NCI-H2081 treated with DMSO at 0.1 percent for 48 hours (cell line): ENCODE results near the gene DNAJC15.
"Not testable (repeated sequence)": the region's sequence is repeated elsewhere in the genome, so short reads cannot be mapped to it uniquely, and the experiment has no call there.

ENCODE experiments used
- DNase-seq: peaks from one replicate; lab custom pipeline; 2025; lab: John Stamatoyannopoulos, UW

Gene DNAJC15

DNA sequence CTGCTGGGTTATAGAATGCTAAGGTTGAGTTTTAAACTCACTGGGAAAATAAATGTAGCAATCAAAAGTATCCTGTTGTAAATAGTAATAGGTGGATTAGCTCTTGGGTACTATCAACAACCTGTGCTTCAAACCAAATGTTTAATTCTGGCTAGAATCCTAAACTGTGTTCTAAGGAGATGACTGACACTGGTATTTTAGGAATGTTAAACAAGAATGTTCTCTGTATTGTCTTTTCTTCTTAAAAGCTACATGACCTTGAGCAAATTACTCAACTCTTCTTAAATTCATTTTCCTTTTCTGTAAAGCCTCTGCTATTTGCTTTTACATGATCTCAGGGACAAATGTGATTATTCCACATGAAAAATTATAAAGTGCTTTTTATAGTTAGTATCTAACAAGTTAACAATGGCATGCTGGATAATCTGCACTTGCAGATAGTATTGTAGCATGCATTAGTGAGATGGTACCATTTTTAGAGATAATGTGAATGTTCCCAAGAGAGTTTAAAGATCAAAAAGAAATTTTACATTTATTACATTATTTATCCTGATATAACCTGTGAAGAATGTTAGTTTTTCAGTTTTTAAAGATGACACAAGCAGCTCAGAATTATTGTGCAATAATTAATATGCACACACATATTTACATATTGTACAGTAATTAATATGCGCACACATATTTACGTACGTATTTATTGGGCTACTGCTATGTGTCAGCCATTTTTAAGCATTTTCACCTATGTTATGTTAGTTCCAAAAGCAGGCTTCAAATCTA lies 17.7 kb upstream of the DNAJC15 start:
- DNase-seq: no peak

DNA sequence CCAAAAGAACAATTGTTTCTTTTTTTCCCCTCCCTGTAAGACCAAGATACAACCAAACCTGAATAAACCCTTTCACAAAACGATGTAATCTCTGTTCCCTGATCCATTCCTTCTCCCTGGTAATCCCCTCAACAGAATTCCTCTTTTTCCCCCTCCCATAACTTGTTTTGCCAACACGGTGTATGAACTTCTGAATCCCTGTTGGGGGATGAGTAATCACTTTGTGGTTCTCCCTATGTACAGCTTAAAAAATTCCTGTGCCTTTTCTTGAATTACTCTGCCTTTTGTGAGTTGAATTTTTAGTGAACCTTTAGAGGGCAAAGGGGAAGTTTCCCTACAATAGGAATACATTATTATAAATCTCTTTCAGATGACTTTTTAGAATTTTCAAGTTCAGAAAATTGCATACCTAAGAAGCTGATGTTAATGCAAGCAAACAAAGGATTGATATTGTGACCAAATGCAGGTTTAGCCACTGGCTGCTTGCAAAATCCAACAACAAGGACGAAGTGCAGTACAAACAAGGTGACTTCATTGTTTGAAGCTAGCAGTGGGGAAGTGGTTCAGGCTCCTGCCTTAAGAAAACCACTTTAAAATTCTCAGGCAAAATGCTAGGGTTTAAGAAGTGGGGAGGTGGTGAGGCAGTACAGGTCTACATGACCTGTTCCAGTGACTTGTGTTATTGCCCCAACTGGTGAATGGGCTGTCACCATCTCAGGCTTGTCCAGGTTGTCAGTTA lies 16.3 kb upstream of the DNAJC15 start:
- DNase-seq: no peak

DNA sequence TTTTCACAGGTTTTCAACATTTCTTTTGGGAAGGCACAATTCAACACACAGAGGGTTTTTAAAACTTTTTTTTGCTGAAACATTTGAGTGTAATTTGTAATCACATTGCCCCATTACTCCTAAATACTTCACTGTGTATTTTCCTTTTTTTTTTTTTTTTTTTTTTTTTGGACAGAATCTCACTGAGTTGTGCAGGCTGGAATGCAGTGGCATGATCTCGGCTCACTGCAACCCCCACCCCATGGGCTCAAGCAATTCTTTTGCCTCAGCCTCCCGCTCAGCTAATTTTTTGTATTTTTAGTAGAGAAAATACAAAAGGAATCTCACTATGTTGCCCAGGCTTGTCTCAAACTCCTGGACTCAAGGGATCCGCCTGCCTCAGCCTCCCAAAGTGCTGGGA lies 14.8 kb upstream of the DNAJC15 start:
- DNase-seq: no peak

DNA sequence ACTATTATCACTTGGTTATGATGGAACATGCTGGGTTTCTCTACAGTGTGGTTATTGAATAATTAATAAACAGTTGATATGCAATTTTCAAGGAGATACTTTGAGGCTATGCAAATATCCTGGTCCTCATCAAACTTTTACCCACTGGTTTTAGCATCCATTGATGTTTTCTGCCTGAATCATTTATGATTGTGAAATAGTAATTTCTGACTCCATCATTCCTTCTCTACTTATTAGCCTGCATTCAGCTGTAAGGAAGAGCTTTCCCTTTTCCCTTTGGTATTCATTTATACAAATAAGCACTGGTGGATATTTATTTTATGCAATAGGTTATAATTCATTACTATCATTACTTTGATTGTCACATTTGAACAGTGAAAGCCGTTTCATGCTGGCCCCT lies 13.9 kb upstream of the DNAJC15 start:
- DNase-seq: no peak

DNA sequence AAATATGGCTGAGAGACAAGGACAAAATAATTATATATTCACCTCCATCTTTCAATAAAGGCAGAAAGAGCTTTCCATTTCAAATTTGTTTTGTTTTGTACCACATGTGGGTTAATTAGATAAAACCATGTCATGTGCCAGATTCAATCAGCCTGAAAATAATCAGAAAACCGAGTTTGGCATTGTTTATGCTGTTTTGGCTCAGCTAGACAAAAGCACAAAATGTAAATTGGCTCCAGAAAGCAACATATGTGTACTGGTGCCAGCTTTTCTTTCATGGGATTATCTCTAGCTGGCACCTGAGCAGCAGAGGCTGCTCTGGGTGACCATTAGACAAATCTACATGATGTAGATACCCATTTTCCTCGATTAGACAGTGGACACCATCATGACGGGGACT lies 9.2 kb upstream of the DNAJC15 start:
- DNase-seq: no peak

DNA sequence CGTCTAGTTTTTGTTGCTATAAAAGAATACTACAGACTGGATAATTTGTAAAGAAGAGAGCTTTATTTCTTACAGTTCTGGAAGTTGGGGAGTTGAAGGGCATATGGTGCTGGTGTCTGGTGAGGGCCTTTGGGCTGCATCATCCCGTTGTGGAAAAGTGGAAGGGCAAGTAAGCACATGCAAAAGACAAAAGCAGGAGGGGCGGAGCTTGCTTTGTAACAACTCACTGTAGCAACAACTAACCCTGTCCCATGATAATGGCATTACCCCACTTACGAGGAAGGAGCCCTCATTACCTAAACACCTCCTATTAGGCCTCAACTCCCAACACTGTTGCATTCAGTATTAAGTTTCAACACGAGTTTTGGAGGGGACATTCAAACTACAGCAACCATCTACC lies 7.2 kb upstream of the DNAJC15 start:
- no peak for DNase-seq

DNA sequence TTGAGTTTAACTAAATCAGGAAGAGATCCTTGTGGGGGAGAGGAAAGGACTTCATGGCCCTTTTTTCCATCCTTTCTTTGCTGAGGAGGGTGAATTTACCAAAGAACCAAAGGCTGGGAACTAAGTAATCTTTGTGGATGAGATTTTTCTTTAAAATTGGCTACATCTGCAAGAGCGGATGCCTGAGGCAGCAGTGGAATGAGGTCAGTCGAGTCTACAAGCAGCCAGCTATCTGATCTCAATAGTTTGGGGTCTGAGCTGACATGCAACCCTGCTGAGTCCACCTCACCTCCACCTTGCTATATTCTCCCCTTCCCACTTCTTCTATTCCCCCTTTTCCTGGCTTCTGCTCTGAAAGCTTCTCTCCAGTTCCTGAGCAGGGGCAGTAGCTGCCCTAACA lies 3.6 kb upstream of the DNAJC15 start:
- DNase-seq: no peak

DNA sequence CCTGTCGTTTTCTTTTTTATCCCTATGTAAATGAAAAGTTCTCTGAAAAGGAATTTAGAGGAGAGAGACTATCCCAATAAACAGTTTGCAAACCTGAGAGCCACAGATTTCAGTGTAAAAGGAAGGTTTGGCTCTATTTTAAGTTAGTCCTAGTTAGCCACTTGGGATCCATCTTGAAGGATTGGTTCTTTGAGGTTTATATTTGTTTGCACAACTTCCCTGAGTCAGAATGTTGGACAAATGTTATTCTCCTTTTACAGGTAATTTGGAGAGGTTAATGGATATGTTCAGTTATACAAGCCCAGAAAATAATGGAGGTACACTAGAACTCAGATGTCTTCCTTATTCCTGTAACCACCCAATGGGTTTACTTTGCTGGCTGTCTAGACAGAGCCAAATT lies 2.6 kb upstream of the DNAJC15 start:
- DNase-seq: no peak

DNA sequence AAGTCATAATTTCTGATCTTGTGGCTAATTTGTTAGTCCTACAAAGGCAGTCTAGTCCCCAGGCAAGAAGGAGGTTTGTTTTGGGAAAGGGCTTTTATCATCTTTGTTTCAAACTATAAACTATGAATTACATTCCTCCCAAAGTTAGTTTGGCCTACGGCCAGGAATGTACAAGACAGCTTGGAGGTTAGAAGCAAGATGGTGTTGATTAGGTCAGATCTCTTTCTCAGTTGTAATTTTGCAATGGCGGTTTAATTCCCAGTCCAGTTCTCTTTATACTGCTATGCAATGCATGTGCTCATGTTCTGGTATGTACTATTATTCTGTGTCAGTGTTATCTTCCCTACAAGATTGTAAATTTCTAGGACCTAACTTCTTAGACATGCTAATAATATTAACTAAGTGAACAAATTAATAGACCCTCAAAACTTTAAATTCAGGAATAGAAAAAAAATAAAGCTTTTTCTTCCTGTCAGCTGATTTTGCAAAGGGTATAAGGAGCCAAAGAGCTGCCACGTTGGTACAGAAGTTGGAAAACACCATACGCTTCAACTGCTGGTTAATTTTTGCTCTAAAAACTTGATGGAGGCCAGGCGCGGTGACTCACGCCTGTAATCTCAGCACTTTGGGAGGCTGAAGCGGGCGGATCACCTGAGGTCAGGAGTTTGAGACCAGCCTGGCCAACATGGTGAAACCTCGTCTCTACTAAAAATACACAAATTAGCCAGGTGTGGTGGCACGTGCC lies 1.3 kb upstream of the DNAJC15 start:
- DNase-seq: no peak

DNA sequence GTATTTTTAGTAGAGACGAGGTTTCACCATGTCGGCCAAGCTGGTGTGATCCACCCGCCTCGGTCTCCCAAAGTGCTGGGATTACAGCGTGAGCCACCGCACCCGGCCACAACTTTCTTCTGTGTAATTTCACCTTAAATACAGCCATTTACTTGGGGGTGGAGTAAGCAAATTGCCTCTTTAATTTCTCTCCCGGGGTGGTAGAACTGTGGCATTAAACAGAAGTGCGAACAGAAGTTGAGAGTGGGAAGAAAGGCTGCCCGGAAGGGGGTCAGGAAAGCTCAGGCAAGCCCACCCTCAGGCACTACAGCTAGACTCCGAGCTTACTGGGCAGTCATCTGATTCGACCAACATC lies 475 bp upstream of the DNAJC15 start:
- DNase-seq: no peak

DNA sequence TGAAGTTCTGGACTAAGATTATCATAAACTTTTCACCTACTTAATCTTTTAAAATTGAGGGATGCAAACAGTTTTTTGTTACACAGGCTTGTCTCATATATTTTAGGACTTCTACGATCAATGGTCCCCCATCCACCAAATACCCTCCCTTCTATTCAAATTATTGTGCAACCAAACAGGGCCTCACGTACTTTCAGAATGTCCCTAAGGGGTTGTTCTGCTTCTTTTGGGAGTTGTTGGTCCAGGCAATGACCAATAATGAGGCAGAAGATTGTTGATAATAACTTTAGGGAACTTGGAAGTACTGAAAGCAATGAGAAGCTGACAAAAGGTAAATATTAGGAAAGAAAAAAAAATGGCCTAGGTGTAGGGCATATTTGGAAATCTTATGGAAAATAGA lies 2.9 kb downstream of the DNAJC15 start:
- no peak for DNase-seq

DNA sequence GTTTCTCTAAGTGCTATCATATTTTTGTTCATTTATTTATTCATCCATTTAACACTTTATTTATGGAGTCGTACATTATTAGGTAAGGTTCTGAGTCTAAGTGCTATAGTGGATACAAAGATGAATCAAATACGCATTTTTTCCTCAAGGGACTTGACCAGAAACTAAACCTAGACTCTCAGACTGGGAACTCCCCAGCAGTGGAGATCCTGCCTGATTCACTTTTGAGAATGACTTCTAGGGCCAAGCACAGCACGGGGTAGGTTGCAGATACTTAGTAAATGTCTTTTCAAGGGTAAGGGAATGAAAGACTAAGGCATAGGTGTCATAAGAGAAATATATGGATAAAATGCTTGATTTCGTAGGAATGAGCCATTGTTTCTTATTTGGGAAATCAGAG lies 7.2 kb downstream of the DNAJC15 start:
- DNase-seq: no peak

DNA sequence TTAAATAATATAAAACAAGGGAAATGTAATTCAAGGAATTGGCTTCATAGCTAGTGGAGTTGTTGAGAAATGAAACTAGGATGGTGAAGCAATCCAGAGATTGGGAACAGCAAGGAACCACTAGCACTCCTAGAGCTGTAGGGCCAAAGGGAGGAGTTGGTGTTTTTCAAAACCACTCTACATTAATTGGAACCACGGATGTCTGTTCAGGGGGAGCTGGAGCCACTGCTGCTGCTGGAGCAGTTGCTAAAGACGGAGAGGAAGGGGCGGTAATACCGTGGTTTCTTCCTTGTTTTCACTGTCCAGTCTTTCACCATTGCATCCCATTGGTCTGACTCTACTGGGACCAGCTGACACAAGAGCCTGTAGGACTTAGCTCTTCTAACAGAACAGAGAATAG lies 8.5 kb downstream of the DNAJC15 start:
- no peak for DNase-seq

DNA sequence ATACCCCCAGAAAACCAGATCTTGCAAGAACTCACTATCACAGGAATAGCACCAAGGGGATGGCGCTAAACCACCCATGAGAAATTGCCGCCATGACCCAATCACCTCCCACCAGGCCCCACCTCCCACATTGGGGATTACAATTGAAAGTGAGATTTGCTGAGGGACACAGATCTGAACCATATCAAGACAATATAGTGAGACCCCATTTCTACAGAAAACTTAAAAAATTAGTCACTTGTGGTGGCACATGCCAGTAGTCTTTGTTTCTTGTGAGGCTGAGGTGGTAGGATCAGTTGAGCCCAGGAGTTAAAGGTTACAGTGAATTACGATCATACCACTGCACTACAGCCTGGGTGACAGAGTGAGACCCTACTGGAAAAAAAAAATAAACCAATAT lies 9.7 kb downstream of the DNAJC15 start:
- DNase-seq: no peak

DNA sequence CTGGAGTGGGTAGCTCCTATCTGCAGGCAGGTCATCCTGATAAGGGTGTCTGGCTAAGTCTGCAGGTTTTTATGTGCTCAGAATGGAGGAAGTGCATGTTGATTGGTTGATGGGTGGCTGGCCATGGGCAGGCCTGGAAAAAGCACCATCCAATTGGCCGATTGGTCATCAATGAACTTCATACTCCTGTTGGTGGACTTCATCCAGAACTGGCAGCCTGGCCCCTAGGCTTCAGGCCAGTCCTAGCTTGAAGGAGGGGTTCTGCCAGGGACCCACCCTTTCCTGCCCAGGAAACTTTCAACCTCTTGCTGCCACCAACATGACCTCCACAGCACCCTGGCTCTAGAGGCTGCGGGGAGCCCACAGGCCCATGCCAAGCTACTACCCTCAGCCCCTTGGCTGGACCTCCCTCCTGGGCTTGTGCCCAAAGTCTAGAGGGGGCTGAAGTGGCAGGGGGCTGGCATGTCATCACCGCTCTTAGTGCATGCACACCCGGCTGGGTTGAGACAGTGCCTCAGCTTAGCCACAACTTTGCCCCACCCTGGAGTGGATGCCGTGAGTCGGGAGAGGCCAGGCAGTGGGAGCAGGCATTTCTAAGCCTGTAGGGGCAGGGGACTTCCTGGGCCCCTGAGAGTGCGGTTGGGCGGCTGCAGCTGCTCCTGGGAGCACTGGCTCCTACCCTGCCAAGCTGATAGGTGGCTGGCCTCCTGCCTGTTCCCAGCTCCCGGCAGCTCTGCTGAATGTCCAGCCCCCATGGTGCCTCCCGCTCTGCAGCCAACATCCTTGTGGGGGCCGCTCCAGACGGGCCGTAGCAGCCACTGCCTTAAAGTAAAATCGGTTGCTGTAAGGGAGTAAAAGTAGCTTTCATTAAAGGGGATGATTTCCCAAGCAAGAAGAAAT lies 13.2 kb downstream of the DNAJC15 start:
- DNase-seq: no peak

DNA sequence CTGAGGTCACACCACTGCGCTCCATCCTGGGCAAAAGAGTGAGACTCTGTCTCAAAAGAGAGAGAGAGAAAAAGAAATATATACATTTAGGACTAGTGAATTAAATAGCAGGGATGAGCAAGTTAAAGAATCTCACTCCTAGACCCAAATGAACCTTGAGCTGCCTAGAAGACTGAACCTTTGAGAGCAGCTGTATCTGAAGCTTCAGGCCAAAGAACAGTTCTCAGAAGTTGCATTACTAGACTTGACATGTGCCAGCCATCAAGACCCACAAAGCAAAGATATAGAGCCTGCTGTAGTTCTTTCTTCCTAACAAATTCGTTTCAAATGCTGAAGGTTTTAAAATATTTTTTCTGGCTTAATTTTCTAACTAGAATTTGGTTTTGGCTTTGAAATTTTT lies 16.6 kb downstream of the DNAJC15 start:
- DNase-seq: no peak

DNA sequence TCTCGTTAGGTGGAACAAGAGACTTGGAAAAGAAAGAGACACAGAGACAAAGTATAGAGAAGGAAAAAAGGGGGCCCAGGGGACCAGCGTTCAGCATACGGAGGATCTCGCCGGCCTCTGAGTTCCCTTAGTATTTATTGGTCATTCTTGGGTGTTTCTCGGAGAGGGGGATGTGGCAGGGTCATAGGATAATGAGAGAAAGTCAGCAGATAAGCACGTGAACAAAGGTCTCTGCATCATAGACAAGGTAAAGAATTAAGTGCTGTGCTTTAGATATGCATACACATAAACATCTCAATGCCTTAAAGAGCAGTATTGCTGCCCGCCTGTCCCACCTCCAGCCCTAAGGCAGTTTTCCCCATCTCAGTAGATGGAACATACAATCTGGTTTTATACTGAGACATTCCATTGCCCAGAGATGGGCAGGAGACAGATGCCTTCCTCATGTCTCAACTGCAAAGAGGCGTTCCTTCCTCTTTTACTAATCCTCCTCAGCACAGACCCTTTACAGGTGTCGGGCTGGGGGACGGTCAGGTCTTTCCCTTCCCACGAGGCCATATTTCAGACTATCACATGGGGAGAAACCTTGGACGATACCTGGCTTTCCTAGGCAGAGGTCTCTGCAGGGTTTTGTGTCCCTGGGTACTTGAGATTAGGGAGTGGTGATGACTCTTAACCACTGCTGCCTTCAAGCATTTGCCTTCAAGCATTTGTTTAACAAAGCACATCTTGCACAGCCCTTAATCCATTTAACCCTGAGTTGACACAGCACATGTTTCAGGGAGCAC lies 17.4 kb downstream of the DNAJC15 start:
- not testable (repeated sequence) for DNase-seq

DNA sequence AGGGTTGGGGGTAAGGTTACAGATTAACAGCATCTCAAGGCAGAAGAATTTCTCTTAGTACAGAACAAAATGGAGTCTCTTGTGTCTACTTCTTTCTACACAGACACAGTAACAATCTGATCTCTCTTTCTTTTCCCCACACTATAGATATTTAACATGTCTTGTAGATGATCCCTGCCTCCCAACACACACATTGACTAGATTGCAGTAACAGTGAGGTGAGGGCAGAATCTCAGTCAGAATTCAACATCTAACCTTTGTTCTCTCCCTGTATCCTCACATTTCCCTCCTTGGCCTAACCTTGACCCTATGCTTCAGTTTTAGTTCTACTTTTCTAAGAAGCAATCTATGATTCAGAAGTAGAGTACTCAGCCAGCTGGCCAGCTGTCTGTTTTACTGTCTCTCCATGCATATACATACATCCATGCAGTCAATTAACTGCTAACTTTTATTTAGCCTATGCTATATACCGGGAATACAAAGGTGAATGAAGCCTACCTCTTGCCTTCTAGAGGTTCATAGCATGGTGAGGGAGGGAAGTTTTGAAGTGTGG lies 18.1 kb downstream of the DNAJC15 start:
- DNase-seq: no peak

DNA sequence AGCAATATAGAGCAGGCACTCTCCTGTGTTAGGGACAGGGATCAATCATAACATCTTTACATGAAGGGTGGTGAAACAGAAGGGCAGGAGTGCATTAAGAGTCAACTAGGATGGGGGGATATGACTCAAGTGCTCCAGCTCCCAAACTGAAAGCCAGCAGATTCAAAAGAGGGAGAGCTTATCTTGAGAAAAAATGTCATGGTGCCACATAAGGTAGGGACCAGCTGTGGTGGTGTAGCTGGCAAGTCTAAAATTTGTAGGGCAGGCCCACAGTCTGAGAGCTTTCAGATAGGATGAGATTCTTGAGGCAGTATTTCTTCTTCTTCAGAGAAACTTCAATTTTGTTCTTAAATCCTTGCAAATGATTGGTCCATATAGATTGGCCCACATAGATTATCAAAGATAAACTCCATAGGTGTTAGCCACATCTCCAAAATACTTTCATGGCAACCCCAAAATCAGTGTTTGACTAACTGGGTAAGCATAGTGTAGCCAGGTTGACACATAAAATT lies 19.1 kb downstream of the DNAJC15 start:
- no peak for DNase-seq

DNA sequence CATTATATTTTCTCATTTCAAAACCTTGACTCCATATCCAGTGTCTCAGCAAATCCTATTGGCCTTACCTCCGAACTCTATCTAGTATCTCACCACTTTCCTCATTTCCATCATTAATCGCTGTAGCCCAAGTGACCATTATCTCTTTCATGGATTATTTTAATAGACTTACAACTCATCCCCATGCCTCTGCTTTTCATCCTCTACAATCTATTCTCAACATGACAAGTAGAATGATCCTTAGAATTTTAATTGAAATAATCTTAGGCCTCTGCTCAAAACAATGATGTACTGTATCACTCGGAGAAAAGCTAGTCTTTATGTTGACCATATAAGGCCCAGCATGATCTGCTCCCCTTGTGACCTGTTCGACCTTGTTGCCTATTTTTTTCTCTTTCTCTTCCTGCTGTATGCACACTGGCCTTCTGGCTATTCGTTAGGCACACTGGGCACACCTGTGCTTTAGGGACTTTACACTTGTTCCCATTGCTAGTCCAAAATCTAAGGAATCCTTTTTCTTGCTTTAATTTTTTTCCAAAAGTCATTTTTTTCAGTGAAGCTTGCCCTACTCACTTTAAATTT lies 21.4 kb downstream of the DNAJC15 start:
- no peak for DNase-seq
